Urothelium cell line (cell line): Measurements from ENCODE around the gene CCNH.

Experiments
- DNase-seq: peaks from one replicate; pipeline ENCODE4 v3.0.0; 2011; ENCODE audit warnings: low spot score, mixed read lengths
- FAIRE-seq: peaks from 2 replicates; lab custom pipeline; 2011; peaks lifted over from hg19 to GRCh38; lab: Jason Lieb, UNC

Gene CCNH

DNA sequence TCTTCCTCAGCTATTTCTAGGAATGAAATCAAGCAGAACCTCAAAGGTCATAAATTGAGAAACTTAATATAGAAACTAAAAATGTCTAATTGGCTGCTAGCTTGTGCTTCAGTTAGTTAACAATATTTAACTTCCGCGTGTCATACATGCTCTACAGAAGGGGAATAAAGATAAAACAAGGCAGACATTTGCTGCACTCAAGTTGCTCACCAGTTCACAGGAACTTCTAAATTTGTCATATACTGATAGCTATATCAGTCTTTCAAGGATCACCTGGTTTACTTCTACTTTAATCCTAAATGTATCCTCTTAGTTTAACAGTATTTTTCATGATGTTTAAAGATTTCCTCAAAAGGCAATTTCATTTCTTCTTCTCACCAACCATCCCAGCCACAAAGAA is 8.4 kb downstream of the CCNH start:
- DNase-seq, result no peak
- FAIRE-seq, result no peak

DNA sequence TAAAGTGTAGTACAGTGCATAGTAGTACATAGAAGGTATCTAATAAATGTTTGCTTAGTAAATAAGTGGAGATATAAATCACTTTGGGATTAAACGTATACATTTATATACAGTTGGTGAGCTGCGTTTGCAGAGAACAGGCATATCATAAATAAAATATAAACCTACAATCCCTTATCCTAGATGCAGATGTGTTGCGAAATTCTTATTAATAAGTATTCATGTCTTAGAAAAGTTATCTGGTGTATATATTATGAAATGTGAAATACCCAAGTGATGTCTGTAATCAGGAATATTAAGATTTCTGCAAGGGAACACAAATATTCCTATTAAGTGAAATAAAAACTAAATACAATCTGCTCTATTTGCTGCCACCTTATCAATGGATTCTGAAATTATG is 8.8 kb downstream of the CCNH start:
- FAIRE-seq, result no peak

DNA sequence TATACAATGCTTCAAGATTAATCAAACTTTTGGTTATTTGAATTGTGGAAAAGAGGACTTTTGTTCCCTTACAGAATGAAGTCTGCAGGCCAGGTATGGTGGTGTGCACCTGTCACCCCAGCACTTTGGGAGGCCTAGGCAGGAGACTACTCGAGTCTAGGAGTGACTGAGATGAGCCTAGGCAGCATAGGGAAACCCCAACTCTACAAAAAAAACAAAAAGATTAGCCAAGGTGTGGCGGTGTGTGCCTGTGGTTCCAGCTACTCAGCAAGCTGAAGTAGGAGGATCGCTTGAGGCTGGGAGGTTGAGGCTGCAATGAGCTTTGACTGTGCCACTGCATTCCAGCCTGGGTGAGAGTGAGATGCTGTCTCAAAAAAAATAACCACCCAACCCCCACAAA is 9.3 kb downstream of the CCNH start:
- FAIRE-seq (no peak), DNase-seq (no peak)

More for the DNA sequence above, 8.8 kb downstream of the CCNH start:
- DNase-seq, result no peak

DNA sequence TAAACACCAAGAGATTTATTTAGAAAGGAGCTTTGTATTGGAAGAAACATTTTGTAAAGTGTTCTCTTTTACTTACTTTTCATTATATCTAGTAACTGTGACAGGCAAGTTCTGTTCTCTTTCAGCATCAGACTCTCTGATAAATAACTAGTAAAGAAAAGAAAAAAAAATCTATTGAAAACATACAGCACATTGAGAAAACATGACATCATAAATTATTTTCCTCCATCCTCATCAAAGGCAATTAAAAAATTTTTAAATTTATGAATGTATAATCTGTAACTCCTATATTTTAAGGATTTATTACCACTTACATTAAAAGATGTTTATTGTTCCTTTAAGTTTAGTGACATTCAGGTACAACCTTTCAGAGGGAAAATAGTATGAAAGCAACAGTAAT is 11.1 kb downstream of the CCNH start:
- DNase-seq, result no peak
- FAIRE-seq, result no peak

DNA sequence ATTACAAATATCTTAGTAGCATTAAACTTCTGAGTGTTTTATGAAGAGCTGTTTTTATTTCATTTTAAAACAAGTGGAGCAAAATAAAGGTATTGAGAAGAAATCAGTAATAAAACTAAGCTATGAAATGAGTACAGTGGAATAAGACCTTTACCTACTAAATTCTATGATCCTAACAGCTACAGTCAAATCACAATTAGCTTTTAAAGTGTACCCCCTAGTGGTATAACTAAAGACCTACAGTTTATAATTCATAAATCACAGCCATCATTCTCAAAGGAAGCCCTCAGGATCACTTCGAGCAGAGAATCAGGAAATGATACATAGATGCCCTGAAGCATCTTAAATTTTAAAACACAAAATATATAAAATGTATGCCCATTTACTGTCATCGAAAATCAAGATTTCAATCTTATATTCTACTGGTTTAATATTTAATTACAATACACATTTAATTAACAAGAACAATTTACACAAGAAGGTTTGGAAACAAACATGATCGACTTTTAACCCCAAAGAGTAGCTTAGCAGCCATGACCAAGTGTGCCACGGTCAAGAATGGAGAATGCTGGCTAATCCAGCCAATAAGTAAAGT is 12.3 kb downstream of the CCNH start:
- DNase-seq (peak; percentile 32), FAIRE-seq (no peak)

DNA sequence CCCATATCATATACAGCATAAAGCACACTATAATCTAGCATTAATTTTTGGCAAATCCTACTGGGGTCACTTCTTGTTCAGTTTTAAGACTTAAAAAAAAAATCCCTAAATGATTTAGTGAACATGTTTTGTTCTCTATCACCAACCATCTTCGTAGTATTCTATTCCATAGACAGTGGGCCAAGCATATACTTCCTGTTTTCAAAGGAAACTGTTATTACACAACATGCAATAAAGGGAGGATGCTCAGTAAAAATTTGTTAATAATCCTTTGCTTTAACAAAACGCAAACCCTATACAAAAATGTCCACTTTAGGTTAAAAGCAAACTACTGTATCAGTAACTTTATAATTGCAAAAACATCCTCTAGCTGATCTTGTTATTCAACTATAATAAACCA is 13.0 kb downstream of the CCNH start:
- DNase-seq (no peak), FAIRE-seq (no peak)

DNA sequence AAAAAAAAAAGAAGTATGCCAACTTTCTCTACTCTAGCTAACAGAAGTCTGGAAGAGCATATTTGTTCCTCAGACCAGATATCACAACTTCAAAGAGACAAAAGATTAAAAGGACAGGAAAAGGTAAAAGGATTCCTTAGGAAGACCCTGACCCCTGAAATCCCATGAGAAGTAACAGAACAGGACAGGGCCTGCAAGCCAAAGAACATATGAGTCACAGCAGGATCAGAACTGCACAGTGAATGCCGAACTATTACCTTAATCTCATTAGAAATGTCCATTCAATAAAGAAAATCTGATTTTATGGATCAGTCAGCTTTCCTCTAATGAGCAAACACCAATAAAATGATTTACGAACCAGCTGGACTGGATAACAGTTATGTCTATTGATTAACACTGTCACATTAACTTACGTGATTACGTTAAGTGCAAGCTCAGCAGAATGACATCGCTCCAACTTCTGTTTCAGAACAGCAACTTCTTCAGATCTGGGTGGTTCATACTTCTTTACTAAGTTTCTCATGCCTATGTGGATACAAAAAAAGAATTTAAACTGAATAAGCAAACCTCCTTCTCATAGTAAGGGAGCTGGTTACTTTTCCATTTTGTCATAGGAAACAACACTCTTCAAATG is 13.6 kb downstream of the CCNH start:
- FAIRE-seq, result no peak
- no peak for DNase-seq

DNA sequence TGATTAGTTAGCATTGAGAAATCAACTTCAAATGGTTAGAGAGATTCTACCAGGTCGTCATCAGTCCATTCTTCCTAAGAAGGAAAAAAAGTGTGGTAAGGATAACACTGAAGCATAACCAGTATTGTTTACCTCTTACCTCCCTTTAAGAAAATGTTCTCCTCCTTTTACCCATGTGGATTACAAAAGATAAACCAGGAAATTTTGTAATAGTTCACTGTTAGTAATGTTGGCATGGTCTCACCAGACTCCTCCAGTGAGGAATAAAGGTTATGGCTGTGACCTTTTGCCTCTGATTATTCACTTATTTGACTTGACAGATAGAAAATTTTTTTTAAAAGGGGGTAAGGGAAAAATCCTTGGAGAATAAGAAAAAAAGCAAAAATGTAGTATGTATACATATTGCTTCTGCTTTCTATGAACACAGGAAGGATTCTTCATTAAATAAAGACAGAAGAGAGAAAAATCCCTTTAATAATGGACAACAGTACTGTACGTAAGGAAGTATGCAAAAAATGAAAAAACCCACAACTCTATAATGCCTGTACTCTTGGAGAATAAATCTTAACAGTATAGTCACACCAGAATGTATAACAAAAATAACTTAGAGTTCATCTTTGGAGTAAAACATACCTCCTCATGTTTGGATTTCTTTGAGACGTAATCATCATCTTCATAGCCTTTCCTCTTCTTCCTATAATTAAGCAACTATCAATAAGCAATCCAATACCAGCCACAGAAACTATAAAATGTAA is 18.1 kb downstream of the CCNH start:
- DNase-seq (no peak), FAIRE-seq (no peak)

DNA sequence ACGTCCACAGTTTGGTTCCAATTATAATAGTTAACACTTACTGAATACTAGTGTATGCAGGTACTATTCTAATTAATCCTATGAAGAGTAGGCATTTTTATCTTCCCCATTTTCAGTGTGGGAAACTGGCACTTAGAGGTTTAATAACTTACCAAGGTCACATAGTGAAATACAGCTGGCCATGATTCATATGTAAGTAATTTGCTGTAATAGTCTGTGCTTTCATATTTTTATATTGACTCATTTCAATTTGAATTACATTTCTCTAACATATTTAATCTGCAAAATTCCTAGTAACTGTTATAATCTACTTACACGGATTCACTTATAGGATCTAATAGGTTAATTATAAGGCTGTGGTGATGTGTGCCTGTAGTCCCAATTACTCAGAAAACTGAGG is 19.4 kb downstream of the CCNH start:
- no peak for FAIRE-seq
- DNase-seq, result peak; percentile 10

DNA sequence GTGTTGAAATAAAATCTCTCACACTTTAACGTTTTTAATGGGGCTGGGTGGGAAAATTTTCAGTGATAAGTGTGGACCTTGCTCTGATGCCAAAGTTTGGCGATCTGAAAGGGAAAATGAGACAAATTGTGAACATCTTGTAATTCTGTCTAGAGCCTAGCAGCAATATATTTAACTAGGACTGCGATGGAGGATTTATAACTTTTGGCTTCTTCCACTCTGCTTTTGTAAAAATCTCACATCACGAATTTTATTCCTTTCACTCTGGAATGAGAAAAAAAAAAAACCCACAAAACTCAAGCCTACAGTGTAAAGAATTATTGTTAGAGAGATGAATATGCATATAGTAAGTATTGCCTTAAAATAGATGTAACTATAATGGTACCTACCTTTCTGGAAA is 19.9 kb downstream of the CCNH start:
- no peak for FAIRE-seq

DNA sequence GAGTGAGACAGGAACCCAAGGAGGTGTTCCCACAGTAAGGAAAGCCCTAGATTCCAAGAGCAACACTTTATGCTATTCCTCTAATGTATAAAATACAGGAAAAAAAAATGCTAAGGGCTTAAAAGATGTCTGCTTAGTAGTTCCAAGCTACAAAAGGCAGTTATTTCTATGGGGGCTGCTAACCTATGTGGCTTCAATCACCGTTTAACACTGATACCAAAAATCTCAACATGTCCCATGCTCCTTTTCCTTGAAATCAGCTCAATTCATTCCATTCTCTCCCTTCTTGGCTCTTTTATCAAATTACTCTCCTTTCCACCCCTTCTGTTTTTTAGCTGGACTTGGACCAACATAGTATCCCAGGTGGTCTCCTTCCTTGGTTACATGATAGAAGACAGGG is 20.6 kb downstream of the CCNH start:
- FAIRE-seq, result no peak
- no peak for DNase-seq

More for the DNA sequence above, 19.9 kb downstream of the CCNH start:
- DNase-seq, result no peak

DNA sequence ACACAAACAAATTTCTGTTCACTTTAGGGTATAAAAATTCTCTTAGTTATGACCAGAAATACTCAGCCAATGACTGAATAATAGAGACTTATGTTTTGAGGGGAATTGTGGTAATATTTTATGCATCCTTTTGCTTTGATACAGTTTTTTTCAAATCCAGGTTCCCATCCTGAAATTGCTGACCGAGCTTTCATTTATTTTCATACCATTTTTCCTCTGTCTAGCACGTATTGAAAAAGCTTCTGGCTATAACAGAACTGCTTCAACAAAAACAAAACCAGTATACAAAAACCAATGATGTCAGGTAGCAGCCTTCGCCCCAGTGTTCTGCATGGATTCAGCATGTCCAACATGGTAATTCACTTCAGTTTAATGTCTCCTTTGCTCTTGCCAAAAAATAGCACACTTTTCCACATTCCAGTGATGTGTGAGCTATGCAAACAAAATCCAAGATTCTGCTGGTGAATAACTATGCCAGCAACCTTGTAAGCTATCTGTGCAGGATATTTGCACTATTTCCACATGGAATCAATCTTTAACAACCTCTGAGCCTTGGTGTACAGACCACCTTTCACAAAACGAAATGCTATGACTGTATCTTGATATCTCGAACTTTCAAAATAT is 22.0 kb downstream of the CCNH start:
- DNase-seq, result no peak

DNA sequence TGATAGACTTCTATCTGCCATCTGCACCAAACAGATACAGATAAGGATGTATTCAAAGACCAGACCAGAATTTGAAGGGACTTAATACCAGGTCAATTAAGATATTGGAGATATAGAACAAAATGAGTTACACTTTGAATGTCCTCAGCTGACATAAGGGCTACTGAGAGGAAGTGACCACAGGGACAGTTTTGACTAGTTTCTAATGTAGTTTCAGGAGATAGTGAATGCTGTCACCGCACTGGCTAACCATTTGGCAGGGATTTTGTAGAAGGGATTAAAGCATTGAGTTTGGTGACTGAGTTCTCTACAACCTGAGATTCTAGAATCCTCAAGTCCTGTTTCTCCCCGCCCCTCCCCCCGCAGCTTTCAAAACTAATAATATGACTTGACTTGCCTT is 22.7 kb downstream of the CCNH start:
- FAIRE-seq, result no peak
- no peak for DNase-seq

More for the DNA sequence above, 22.0 kb downstream of the CCNH start:
- FAIRE-seq, result no peak

DNA sequence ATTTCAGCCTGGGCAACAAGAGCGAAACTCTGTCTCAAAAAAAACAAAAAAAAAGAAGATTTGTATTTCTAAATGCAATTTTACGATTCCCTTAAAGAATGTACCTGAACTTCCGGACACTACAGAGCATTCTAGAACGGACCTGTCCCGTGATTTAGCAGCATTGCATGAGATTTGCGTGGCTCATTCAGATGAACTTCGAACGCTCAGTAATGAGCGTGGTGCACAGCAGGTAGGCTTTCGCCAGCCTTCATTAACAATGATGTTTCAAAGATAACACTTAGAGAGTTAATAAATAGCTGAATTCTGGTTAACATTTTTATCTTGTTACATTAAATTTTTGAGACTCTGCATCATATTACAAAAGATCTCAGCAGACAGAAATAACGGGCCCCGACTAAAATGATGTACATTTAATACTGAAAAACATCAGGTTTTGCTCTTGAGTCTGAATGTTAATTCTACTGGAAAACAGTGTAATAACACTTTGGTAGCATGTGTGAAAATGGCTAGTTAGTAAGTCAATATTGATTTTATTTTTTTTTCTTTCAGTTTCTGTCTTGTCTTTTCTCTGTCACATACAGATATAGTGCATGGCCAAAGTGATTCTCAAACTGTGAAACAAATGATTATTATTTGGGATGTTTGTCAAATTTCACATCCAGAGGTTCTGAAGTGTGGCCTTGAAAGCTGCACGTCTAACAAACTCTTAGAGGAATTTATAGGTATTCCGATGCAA is 23.3 kb downstream of the CCNH start:
- no peak for FAIRE-seq
- no peak for DNase-seq

DNA sequence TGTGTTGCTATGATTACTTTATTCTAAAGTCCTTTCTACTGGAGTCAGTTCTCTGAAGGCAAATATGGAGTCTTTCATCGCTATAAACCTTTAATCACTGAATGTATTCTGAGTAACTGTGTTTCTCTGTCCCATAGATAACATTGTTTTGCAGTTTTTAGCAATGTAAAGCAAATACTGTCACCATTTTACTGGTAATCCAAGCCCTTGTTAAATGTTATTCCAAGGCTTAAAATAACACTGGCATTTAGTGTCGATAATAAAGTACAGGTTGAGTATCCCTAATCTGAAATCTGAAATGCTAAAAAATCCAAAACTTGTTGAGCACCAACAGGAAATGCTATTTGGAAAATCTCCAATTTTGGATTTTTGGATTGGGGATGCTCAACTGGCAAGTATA is 24.6 kb downstream of the CCNH start:
- FAIRE-seq (no peak), DNase-seq (no peak)

DNA sequence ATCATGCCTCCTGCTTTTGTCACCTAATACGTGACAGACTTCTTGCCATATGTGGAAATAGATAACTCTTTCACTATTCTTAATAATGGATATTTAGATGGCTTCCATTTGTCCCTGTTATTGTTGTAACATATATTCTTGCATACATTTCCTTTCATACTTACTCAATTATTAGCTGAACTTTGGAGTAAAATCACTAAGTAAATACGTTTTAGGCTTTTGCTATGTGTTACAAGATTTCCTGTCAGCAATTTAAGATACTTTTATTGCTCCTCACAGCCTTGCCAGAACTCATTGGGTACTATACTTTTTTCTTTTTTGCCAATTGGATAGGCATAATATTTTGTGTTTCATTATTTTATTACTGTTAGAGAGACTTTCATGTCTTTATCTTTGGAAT is 26.9 kb downstream of the CCNH start:
- DNase-seq (no peak), FAIRE-seq (no peak)

DNA sequence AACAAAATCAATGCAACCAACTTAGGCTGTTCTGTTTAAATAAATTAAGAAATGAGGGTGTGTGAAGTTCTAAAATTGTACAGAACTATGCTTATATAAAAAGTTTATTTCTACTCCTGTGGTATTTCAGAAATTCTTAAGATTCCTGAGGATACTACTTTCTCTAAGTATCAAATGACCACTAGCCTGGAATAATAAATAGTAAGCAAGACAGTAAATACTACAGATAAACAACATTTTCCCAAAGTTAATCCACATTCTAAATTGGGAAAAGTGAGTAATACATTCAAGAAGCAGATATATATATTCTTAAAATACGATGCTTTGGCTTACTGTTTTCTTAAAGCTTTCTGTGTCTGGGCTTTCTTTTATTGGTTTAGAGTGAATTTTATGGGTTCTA is 29.5 kb downstream of the CCNH start:
- FAIRE-seq (no peak), DNase-seq (no peak)

DNA sequence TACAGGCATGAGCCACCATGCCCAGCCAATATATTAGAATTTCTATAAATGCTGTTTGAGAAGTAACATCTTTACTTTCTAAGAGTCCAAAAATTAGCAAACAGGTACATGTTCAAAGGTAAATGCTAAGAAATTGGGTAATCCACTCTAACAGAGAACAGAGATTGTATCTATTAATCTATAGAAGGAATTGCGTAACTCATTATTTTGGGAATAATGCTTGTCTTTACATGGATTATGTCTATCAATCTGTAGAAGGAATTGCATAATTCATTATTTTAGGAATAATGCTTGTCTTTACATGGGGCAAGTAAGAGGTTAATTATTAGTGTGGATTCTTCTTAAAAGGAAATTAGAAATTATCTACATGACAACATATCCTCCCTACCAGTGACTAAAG is 30.5 kb downstream of the CCNH start:
- DNase-seq (no peak), FAIRE-seq (no peak)

DNA sequence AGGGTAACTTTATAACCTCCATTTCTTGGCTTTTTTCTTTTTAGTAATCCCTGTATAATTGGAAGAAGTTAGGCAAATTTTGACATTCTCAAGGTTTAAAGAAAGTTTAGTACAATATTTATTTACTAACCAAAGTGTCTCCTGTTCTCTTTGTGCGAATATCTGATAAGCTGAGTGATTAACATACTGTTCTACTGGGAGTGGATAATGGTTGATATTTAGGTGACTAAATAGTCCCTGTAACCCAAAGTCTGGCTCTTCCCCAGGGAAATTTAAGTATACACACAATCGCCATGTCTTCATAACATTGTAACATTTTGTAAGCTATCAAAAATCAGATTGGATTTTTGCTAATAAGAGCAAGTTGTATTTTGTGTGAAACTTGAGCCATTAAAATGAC is 40.0 kb downstream of the CCNH start:
- FAIRE-seq (no peak), DNase-seq (no peak)

DNA sequence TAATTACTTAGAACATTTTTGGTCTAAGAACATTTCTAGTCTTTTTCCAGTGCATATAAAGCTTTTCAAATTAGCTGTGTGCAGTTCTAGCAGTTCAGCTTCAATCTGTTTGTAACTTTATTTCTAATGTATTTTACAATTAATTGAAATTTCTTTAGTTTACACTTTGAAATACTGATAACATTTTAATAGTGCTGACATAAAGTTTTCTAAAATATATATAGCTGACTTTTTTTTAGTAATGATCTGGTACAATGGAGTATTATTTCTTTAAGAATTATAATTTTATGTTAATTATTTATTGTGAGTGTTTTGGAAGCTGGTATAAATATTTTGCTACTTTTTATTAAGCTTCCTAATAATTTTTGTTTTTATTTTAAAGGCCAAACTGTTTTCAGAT is 43.3 kb downstream of the CCNH start:
- FAIRE-seq, result no peak

DNA sequence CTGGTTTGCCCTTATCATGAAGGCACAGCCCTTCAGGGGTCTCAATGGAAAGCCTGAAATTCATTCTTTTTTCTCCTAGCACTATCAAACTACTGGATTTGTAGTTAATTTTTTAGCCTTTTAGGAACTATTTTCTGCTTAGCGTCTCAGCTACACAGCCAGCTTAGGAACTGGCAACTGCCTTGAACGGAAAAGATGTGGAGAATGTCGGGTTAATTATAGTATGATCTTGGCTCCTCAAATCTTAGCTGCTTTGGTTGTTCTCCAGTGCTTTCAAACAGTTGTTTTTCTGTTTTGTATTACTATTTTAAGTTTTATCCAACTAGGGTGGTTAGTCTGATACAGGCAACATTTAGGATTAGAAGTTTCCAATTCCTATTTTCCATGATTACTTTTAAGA is 44.1 kb downstream of the CCNH start:
- FAIRE-seq, result no peak

More for the DNA sequence above, 43.3 kb downstream of the CCNH start:
- no peak for DNase-seq

More for the DNA sequence above, 44.1 kb downstream of the CCNH start:
- no peak for DNase-seq
